Measurements from ENCODE around the gene KCNQ1.

DNA sequence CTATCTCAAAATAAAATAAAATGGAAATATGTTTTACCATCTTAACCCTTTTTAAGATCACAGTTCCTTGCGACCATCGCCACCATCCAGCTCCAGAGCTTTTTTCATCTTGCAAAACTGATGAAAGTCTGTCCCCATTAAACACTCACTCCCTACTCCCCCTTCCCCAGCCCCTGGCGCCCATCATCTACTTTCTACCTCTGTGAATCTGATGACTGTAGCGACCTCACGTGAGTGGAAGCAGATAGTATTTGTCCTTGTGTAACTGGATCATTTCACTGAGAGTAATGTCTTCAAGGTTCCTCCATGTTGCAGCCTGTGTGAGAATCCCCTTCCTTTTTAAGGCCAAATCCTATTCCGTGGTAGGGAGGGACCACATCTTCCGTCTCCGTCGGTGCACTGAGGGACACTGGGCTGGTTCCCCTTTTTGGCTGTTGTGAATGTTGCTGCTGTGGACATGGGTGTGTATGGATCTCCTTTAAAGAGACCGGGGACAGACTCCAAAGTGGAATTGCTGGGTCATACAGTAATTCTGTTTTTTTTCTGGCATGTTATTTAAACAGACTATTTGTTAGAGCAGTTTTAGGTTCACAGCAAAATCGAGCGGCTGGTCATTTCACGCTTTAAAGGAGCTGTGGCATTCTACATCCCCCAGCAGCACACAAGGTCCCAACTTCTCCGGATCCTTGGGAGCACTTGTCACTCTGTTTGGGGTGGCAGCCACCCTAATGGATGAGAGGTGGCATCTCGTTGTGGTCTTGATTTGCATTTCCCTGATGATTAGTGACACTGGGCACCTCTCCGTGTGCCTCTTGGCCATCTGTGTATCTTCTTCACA is 120.0 kb downstream of the KCNQ1 start:
- no peak for TF ChIP-seq EP300 (conservative IDR thresholded peaks at IDR 0.05; ENCODE audit: poor library complexity, severe bottlenecking)
- no peak for TF ChIP-seq TAF1 (IDR thresholded peaks at IDR 0.05; ENCODE audit: low read depth)
- TF ChIP-seq EZH2 (IDR thresholded peaks at IDR 0.05; ENCODE audit: borderline replicate concordance, insufficient read depth, low read length, poor library complexity, severe bottlenecking), result no peak
- TF ChIP-seq, protein P1, sequence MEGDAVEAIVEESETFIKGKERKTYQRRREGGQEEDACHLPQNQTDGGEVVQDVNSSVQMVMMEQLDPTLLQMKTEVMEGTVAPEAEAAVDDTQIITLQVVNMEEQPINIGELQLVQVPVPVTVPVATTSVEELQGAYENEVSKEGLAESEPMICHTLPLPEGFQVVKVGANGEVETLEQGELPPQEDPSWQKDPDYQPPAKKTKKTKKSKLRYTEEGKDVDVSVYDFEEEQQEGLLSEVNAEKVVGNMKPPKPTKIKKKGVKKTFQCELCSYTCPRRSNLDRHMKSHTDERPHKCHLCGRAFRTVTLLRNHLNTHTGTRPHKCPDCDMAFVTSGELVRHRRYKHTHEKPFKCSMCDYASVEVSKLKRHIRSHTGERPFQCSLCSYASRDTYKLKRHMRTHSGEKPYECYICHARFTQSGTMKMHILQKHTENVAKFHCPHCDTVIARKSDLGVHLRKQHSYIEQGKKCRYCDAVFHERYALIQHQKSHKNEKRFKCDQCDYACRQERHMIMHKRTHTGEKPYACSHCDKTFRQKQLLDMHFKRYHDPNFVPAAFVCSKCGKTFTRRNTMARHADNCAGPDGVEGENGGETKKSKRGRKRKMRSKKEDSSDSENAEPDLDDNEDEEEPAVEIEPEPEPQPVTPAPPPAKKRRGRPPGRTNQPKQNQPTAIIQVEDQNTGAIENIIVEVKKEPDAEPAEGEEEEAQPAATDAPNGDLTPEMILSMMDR (IDR thresholded peaks at IDR 0.05; ENCODE audit: poor library complexity, severe bottlenecking), result no peak
- TF ChIP-seq, protein P2, sequence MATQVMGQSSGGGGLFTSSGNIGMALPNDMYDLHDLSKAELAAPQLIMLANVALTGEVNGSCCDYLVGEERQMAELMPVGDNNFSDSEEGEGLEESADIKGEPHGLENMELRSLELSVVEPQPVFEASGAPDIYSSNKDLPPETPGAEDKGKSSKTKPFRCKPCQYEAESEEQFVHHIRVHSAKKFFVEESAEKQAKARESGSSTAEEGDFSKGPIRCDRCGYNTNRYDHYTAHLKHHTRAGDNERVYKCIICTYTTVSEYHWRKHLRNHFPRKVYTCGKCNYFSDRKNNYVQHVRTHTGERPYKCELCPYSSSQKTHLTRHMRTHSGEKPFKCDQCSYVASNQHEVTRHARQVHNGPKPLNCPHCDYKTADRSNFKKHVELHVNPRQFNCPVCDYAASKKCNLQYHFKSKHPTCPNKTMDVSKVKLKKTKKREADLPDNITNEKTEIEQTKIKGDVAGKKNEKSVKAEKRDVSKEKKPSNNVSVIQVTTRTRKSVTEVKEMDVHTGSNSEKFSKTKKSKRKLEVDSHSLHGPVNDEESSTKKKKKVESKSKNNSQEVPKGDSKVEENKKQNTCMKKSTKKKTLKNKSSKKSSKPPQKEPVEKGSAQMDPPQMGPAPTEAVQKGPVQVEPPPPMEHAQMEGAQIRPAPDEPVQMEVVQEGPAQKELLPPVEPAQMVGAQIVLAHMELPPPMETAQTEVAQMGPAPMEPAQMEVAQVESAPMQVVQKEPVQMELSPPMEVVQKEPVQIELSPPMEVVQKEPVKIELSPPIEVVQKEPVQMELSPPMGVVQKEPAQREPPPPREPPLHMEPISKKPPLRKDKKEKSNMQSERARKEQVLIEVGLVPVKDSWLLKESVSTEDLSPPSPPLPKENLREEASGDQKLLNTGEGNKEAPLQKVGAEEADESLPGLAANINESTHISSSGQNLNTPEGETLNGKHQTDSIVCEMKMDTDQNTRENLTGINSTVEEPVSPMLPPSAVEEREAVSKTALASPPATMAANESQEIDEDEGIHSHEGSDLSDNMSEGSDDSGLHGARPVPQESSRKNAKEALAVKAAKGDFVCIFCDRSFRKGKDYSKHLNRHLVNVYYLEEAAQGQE (IDR thresholded peaks at IDR 0.05; ENCODE audit: borderline replicate concordance), result no peak
- TF ChIP-seq POLR2AphosphoS5 (IDR thresholded peaks at IDR 0.05), result no peak

Measured in neural cell (in vitro differentiated cells).